NCI-H524 (cell line): ENCODE measurements around the gene BAZ2B.

Experiments used
- DNase-seq, 2 experiments: peaks; one replicate each; lab custom pipeline; 2025; lab: John Stamatoyannopoulos, UW

Gene BAZ2B

GRCh38 chr2:159317392-159318088, 298.8 kb downstream of the BAZ2B start:
- DNase-seq, result no peak

GRCh38 chr2:159307942-159308341, 308.4 kb downstream of the BAZ2B start:
- no peak for DNase-seq

- no peak for DNase-seq
Measured at GRCh38 chr2:159300586-159300985, 315.8 kb downstream of the BAZ2B start.

DNA sequence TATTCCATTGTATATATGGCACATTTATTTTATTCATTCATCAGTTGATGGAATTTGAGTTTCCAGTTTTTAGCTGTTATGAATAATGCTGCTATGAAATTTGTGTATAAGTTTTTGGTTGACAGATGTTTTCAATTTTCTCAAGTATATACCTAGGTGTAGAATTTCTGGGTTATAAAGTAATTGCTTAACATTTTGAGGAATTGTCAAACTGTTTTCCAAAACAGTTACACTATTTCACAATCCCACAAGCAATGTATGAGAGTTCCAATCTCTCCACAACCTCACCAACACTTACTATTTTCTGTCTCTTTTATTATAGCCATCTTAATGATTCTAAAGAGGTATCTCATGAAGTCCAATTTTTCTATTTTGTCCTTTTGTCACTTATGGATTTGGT, 317.4 kb downstream of the BAZ2B start:
- no peak for DNase-seq

- no peak for DNase-seq
Measured at GRCh38 chr2:159297042-159297707, 319.2 kb downstream of the BAZ2B start.

DNA sequence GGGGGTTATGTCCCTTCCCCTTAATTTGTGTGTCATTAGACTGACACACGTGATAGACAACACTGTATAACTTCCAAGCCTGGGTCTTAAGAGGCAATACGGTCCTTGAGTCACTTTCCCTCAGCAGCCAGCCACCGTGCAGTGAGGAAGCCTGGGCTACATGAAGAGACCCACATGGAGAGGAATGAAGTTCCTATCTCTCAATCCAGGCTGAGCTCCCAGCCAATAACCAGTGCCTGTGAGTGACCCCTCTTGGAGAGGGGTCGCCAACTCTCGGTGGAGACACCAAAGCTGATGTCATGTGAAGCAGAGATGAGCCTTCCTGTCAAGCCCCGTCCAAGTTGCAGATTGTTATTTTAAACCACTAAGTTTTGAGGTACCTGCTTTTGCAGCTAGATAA, 324.2 kb downstream of the BAZ2B start:
- no peak for DNase-seq

DNA sequence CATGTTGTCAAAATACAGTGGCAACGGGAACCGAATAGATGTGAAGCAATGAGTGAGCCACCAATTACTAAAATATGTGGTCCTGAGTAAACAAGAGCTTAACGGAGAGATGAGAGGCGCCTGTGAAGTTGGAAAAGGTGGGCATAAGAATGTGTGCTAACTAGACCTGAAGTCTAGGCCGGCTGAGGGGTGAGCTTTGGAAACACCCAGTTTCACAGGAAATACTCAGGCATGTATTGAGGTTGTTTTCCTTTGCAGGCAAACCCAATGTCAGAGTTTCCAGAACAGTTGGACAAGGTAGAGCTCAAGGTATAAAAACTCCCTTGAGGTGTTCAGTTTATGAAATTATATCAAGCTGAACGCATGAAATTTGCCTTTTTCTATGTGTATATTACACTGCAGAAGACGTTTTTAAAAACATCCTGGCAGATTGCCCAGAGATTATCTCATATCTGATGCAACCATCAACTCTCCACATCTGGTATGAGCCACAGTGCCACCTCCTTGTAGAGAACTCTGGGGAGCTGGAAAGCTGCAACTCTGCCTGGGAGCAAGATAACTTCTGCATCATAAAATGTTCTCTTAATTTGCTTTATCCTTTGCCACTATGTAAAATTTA, 325.9 kb downstream of the BAZ2B start:
- peak in 1 of 2 experiments; percentile 75 for DNase-seq

DNA sequence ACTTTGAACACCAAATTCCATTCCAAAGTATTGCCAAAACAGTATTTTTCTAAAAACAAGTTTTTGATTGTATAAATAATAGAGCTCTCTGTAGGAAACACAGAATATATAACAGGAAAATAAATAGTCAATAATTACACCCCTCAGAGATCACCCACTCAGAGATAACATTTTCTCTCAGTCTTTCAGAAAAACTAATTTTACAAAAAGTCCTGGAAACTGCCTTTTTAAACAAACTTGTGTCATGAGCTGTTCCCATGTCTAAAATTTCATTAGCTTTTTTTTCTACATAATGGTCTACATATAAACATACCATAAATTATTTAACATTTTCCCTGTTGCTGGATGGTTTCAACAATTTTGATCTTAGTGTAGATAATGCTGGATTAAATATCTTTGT, 328.6 kb downstream of the BAZ2B start:
- no peak for DNase-seq

DNA sequence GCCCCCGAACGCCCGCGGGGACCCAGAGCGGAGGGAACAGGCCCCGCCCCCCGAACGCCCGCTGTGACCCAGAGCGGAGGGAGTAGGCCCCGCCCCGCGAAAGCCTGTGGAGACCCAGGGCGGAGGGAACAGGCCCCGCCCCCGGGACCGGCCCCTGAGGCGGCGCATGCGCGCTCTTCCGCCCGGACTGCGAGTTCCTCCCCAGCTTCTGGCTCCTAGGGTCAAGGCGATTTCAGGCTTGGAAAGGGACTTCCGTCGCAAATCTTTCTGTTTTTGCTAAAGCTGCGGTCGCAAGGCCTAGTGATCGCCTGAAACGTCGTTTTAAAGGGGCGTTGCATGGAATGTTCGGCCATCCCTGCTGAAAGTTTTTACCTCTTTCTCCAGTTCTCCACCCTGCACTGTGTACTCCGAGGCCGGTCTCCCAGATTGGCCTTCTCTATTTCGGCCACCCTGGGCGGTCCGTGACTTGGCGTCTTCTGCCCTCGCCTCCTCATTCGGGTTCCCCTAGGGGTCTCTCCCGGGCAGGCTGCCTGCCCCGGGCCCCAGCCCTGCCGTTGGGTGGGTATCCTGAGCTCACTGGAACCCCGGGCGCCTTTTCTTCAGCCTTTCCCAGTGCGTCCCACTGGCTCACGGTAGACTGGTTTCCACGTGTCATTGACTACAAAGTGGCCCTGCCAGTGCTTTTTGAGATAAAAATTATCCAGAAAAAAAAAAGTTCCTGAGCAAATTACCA, 329.5 kb downstream of the BAZ2B start:
- DNase-seq, result peak; percentile 90 to 96

DNA sequence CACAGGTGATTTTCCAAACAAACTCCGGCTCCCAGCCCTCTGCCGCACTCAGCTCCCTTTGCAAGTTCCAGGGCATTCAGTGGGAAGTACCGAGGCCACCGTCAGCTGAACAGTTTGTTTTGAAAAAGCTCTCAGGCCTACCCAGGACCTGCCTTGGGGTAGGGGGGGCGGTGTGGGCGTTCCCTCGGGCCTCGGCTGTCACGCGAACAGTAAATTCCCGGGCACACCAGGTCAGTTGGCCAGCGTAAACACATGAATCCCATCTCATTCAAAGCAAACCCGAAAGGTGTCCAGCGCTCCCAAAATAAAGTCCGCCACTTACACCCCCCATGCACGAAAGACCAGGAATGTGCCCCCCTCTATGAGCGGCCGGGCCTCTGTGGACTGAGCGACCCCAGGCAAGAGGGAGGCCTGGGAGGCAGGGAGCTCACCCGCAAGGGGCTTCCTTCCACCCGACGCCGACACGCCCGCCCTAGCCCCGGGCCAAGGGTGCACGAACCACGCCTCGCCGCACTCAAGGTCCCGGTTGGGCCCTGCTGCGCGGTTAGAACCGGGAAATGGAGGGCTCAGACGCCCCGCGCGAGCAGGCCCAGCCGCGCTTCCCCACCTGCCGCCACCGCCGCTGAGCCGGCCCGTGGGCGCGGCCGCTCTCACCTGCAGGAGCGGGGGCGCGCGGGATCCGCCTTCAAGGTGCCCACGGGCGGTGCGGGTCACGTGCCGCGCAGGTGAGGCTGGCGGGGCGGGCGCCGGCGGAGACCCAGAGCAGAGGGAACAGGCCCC, 330.2 kb downstream of the BAZ2B start, which contains the start of gene WDSUB1:
TSS of gene WDSUB1 (minus strand) at position 775 of the 780 bp plus-strand sequence. CDS start 3,634 bp downstream, outside the sequence.
- peak; percentile 46 to 57 for DNase-seq

DNA sequence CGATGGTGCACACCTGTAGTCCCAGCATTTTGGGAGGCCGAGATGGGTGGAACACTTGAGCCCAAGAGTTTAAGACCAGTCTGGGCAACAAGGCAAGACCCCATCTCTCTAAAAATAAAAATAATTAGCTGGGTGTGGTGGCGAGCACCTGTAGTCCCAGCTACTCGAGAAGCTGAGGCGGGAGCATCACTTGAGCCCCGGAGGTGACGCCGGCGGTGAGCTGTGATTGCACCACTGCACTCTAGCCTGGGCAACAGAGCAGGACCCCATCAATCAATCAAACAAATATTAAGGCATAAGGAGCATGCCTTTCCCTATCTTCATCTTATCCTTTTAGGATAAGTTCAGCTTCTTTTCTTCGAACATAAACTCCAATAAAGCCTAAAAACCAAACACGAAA, 330.9 kb downstream of the BAZ2B start:
- DNase-seq, result no peak

DNA sequence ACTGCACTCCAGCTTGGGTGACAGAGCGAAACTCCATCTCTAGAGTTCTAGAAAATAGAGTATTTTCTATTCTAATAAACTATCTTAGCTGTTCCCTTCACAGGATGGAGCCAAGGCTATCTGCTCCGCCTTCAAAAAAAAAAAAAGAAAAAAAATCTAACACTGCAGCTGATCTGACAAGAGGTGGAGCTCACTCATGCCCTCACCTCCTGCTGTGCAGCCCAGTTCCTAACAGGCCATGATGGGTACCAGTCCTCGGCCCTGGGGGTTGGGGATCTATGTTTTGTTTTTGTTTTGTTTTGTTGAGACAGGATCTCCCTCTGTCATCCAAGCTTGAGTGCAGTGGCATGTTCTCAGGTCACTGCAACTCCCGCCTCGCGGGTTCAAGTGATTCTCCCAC, 332.8 kb downstream of the BAZ2B start:
- DNase-seq, result no peak

DNA sequence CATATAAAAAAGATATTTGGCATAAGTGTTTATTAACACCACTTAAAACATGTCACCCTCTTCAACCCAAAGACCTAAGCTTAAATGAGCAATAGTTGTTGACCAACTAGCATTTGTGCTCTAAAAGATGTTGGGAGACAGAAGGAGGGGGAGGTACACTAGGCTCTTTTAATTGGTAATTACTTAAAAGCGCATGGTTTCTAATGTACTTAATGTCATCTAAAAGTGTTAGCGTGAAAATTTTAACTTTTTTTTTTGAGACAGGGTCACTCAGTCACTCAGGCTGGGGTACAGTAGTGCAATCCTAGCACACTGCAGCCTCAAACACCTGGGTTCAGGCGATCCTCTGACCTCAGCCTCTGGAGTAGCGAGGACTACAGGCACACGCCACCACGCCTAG, 335.3 kb downstream of the BAZ2B start:
- DNase-seq, result peak; percentile 63 to 84

- no peak for DNase-seq
Measured at GRCh38 chr2:159279700-159280099, 336.6 kb downstream of the BAZ2B start.

DNA sequence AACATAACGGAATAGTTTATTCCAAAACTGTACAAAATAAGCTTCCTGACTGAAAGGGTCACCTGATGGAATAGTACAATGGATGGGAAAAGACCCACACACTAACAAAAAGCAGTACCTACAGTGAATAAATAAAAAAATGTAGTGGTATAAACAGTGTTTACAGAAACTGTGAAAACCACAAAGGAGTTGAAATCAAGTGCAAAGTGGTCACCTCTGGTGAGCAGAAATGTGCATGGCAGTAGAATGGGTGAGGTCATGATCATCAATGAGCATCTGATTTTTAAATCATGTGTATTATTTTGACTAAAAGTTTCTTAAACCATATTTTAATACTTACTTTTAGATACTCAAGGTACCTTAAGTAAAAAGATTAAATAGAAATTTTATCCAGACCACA, 341.2 kb downstream of the BAZ2B start:
- DNase-seq, result no peak

DNA sequence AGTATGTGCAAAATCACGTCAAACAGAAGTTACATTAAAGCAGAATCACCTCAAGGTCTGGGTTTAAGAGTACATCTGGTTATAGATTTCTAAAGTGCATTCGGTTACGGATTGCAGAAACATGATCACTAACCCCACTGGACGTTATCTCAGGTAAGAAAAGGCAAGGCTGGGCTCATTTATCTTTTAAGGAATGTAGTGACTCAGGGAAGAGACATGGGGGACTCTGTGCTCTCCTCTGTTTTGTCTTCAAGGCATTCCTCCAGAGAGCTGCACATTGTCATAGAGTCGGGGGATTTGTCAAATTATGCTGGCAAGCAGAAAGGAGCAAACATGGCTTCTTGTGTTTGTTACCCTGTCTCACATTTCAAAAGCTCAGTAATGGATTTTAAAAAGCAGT, 344.2 kb downstream of the BAZ2B start:
- DNase-seq, result no peak

DNA sequence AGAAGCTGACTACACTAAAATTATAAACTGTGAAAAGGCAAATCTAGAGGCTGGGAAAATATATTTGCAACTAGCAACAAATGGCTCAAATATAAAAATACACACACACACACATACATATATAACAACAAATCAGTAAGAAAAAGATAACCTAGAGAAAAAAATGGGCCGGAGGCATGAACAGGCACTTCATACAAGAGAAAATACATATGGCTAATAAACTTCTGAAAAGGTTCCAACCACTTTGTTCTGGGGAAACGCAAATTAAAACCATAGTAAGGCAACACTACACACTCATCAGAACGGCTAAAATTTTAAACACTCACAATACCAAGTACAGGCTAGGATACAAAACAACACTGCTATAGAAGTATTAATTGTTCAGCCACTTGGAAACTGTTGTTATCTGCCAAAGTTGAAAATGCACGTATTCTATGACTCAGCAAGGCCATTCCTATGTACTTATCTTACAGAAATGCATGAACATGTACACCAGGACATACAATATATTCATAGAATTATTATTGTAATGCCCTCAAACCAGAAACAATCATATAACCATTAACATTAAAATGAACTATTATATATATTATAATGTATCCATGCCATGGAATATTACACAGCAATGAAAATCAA, 345.5 kb downstream of the BAZ2B start:
- DNase-seq, result no peak
